ENCODE data around the gene RNF167.

RNF167 gene

DNA sequence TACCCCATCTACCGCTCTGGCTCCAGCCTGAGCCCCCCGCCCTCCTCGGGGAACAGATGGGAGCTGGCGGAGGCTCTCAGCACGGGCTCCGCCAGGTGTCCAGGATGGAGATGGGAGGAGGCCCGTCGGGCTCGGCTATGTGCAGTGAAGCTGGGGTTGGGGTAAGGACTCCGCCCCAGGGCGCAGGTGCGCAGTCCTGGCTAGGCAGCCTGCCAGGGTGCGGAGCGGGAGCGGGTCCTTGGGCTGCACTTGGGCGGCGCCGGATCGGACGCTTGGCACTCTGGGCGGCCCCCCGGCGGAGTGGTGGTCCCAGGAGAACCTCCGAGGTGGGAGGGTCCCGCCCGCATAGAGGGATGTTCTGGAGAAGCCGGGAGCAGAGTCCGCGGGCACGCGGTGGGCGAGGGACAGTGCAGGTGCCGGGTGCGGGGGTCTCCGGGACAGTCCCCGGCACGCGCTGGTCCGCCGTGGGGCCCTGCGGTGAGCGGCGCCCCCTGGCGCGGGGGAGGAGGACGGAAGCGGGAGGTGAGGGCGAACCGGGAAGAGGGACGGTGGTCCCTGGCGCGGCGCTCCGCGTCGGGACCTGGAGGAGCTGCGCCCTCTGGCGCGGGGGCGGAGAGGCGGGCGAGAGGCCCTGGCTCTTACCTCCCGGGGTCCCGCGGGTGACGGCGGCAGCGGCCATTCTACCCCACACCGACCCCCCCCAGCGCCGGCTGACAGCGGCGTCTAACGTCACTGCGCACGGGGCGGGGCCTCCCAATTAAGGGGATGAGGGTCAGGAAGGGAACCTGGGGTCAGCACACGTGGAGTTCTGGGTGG is 47.1 kb downstream of the RNF167 start, which contains the start of gene CAMTA2:
TSS of gene CAMTA2 (minus strand) at position 725 of the 816 bp plus-strand sequence. CDS start 1,453 bp downstream, outside the sequence.
- peak; percentile 24 for DNase-seq

DNA sequence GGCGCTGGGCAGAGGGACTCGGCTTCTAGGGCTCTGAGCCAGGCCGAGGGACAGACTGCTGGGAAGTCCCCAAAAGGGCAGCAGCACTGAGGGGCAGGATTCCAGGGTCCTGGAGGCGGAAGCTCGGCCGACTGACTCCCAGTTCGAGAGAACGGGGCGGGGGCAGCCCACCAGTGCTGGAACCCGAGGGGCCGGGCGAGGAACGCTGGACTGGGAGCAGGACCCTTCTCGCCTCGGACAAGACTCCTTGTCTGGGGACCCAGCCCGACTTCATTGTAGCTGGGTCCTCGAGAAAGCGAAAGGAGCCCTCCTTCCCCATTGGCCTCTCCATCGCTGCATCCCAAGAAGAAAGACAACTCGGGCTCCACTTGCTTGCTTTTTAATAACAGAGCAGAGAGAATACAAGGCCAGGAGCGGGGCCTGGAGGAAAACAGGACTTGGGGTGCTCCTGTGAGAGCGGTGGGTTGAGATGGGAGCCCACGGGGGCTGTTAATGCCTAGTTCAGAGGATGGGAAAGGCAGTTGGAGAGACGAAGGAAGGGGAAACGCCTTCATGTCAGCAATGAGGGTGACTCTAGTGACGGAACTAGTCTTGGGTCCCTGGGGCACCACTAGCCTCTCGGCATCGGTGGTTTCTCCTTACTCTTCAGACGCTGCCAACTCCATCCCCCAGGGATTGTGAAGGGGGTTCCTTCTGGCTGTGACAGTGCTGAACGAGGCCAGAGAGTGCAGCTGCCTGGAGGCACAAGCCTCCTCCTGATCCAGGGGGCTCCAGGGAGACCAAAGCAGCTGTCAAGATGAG is 47.9 kb downstream of the RNF167 start:
- no peak for DNase-seq

GRCh38 chr17:4994081-4994595 is 54.1 kb downstream of the RNF167 start:
- DNase-seq = no peak
